Gastrocnemius medialis (tissue), 4 donors: ENCODE results near the gene MYL5. TPM values are rescaled to one million over a fixed set of nuclear protein-coding genes. Genes with fewer than 3 reads are reported as not detected.
"Not testable (repeated sequence)": the region's sequence is repeated elsewhere in the genome, so short reads cannot be mapped to it uniquely, and the experiment has no call there.

Experiments
- ATAC-seq, 2 donors: fragments of 150-250 bp; one replicate each; pipeline ENCODE4 v1.9.1; 2016
- DNase-seq, 2 donors: peaks; one replicate each; pipeline ENCODE4 v3.0.0-alpha.2; 2019
- H3K27ac ChIP-seq, 4 donors: fragments of 200-600 bp; sonication (generic); 1 replicate in 1 of 4; 2 replicates in 3 of 4; pipeline ENCODE4 v1.5.1; 2016 to 2018; ENCODE audit warnings: mild to moderate bottlenecking in 2 of 4, moderate library complexity in 1 of 4
- H3K27me3 ChIP-seq, 3 donors: fragments of 200-600 bp; sonication (generic) in 2 of 3; 1 replicate in 1 of 3; 2 replicates in 2 of 3; pipeline versions ENCODE4 v1.5.1 to v1.6.0; 2016 to 2019; ENCODE audit warnings: mild to moderate bottlenecking in 1 of 3, moderate library complexity in 1 of 3
- H3K36me3 ChIP-seq, 2 donors: fragments of 200-600 bp; sonication (generic) in 1 of 2; one replicate each; pipeline ENCODE4 v1.5.1; 2017 to 2018
- H3K4me1 ChIP-seq, 2 donors: fragments of 200-600 bp; sonication (generic) in 1 of 2; one replicate each; pipeline ENCODE4 v1.5.1; 2016 to 2017; ENCODE audit warnings: mild to moderate bottlenecking in 2 of 2
- H3K4me3 ChIP-seq, 4 donors: fragments of 200-600 bp; sonication (generic) in 3 of 4; 1 replicate in 1 of 4; 2 replicates in 3 of 4; pipeline ENCODE4 v1.5.1; 2016 to 2019; ENCODE audit warnings: mild to moderate bottlenecking in 2 of 4
- H3K9me3 ChIP-seq, 3 donors: fragments of 200-600 bp; sonication (generic) in 2 of 3; 1 replicate in 1 of 3; 2 replicates in 2 of 3; pipeline ENCODE4 v1.5.1; 2016 to 2019
- CTCF ChIP-seq, 5 experiments: fragments of 450-650 bp in 3 of 5; fragments of 200-600 bp in 2 of 5; sonication (generic) in 2 of 5; IDR thresholded peaks in 4 of 5; conservative IDR thresholded peaks in 1 of 5; 1 replicate in 4 of 5; 2 replicates in 1 of 5; pipeline ENCODE4 v1.5.1; 2016 to 2019; ENCODE audit warnings: antibody characterized with exemption in 5 of 5, mild to moderate bottlenecking in 3 of 5, moderate library complexity in 3 of 5
- POLR2A ChIP-seq, 2 donors: fragments of 450-650 bp; IDR thresholded peaks; one replicate each; pipeline ENCODE4 v1.6.1; 2017; ENCODE audit warnings: antibody characterized with exemption in 2 of 2, mild to moderate bottlenecking in 2 of 2, moderate library complexity in 2 of 2
- in situ Hi-C, 4 donors: fragments of 200-750 bp; cut with MboI; loops; one replicate each; pipeline versions ENCODE4 v1.15.0 to v1.8.0; 2017; ENCODE audit warnings: low sequenced_read_pairs in 4 of 4
- intact Hi-C: fragments of 100-400 bp; cut with DNase I; formaldehyde crosslinking; loops from one replicate; pipeline ENCODE4 v1.15.1; 2023; ENCODE audit warnings: low total_unique reads
- total RNA-seq, 4 donors: library from RNA; depleted of rRNA; stranded (reverse); fragments of >200 nt; gene quantifications; one replicate each; pipeline versions ENCODE4 v1.1.0 to v1.2.3, GENCODE V29; 2016

Gene MYL5
- total RNA-seq, 4 donors from 2014 or later: 1.3 to 20.3 (median 3.6) TPM

GRCh38 chr4:704198-704891, 30.0 kb downstream of the MYL5 start:
- Histone ChIP-seq H3K27ac (no peak overlapping the region), H3K27me3 (no peaks in the 10 kb centered on the region), H3K4me3 (no peak overlapping the region), H3K36me3 (no peaks in the 10 kb centered on the region), H3K4me1 (peaks cover 18 to 22% of the 10 kb centered on the region in 2 donors), H3K9me3 (no peaks in the 10 kb centered on the region)
- intact Hi-C loops (loop anchor here (2.0 kb wide), 2 partner anchors 16 to 76 kb away; partner anchors contain the start of gene SLC49A3), in situ Hi-C loops (no loop called here)
- ATAC-seq (no peak), DNase-seq (no peak)
- TF ChIP-seq CTCF (IDR thresholded peaks at IDR 0.05 in 4 of 5, conservative IDR thresholded peaks at IDR 0.05 in 1 of 5) (no peak), POLR2A (IDR thresholded peaks at IDR 0.05) (no peak)

GRCh38 chr4:704971-705277, 30.6 kb downstream of the MYL5 start:
- no peaks in the 10 kb centered on the region for H3K27me3 ChIP-seq
- H3K36me3 ChIP-seq: no peaks in the 10 kb centered on the region
- intact Hi-C loops: loop anchor here (2.0 kb wide), 2 partner anchors 16 to 76 kb away; partner anchors contain the start of gene SLC49A3
- in situ Hi-C loops: no loop called here
- no peaks in the 10 kb centered on the region for H3K9me3 ChIP-seq
- peak overlapping the region; percentile 72 to 97 (median 87) for H3K4me3 ChIP-seq
- no peak for DNase-seq
- ATAC-seq: no peak
- peak overlapping the region; percentile 41 to 92 (median 74) for H3K27ac ChIP-seq
- peaks cover 20 to 22% of the 10 kb centered on the region in 2 donors for H3K4me1 ChIP-seq
- no peak for TF ChIP-seq CTCF (IDR thresholded peaks at IDR 0.05 in 4 of 5, conservative IDR thresholded peaks at IDR 0.05 in 1 of 5)
- TF ChIP-seq POLR2A (IDR thresholded peaks at IDR 0.05): no peak

GRCh38 chr4:705278-706082, 31.1 kb downstream of the MYL5 start, which contains the start of gene PCGF3:
PCGF3 (plus strand) TSS chr4:705832; CDS start chr4:733681, 27,849 bp downstream.
- TF ChIP-seq CTCF (IDR thresholded peaks at IDR 0.05 in 4 of 5, conservative IDR thresholded peaks at IDR 0.05 in 1 of 5): no peak
- peak; percentile 65 to 81 for TF ChIP-seq POLR2A (IDR thresholded peaks at IDR 0.05)
- Histone ChIP-seq H3K27me3 (no peaks in the 10 kb centered on the region), H3K4me3 (peak within 1 kb of the TSS; percentile 79 to 97 (median 87)), H3K27ac (peak within 1 kb of the TSS; percentile 67 to 92 (median 84)), H3K4me1 (peaks cover 21 to 27% of the 10 kb centered on the region in 2 donors), H3K36me3 (no peaks in the 10 kb centered on the region), H3K9me3 (no peaks in the 10 kb centered on the region)
- peak; percentile 95 for DNase-seq
- intact Hi-C loops: loop anchor here (2.0 kb wide), 2 partner anchors 17 to 75 kb away; partner anchors contain the start of gene SLC49A3
- peak; percentile 96 to 98 for ATAC-seq
- in situ Hi-C loops: no loop called here

GRCh38 chr4:706083-706633, 31.8 kb downstream of the MYL5 start:
- H3K4me1 ChIP-seq: peaks cover 21 to 28% of the 10 kb centered on the region in 2 donors
- H3K36me3 ChIP-seq, H3K9me3 ChIP-seq, H3K27me3 ChIP-seq, intact Hi-C loops, DNase-seq, in situ Hi-C loops: not testable (repeated sequence)
- peak in 1 of 2 donors; percentile 2 for ATAC-seq
- peak overlapping the region; percentile 79 to 97 (median 87) for H3K4me3 ChIP-seq
- peak overlapping the region; percentile 67 to 92 (median 84) for H3K27ac ChIP-seq
